CD4-positive, alpha-beta T cell treated with Interleukin-6 at 100 ng/mL for 8 hours (primary cell): Measurements from ENCODE around the gene LRRC14B.
"Not testable (repeated sequence)": the region's sequence is repeated elsewhere in the genome, so short reads cannot be mapped to it uniquely, and the experiment has no call there.

Experiments used
- DNase-seq: peaks from one replicate; pipeline ENCODE4 v3.0.0-alpha.2; 2020; ENCODE audit warnings: mixed read lengths, low spot score

Gene LRRC14B

GRCh38 chr5:241045-241669, 49.9 kb downstream of the LRRC14B start:
- not testable (repeated sequence) for DNase-seq

GRCh38 chr5:243683-244367, 52.5 kb downstream of the LRRC14B start:
- DNase-seq = not testable (repeated sequence)

DNA sequence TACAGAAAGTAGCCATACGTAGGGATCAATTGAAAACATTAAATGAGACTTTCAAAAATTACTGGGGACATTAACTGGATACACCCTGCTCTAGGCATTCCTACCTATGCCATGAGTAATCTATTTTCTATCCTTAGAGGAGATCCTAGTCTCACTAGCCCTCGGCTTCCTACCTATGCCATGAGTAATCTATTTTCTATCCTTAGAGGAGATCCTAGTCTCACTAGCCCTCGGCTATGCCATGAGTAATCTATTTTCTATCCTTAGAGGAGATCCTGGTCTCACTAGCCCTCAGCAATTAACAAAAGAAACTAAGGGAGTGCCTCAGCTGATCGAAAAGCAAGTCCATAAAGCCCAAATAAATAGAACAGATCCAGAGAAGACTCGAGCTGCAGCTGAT, 54.4 kb downstream of the LRRC14B start:
- DNase-seq = not testable (repeated sequence)
